WTC11 (cell line): ENCODE measurements around the gene SLC7A5. TPM values are rescaled to one million over a fixed set of nuclear protein-coding genes. Genes with fewer than 3 reads are reported as not detected.

Source experiments
- ATAC-seq: fragments of 200-7000 bp; cut with Tn5 transposase; 2 replicates; pipeline ENCODE4 v1.10.0; 2021; ENCODE audit warnings: mild to moderate bottlenecking, moderate library complexity
- CTCF ChIA-PET: fragments of 300-600 bp; sonication (Branson Sonifier 250); formaldehyde crosslinking; loops from one replicate; lab custom pipeline; 2021; ENCODE audit warnings: antibody characterized with exemption; lab: Charles Lee
- POLR2A ChIA-PET: fragments of 350-600 bp; sonication (Branson Sonifier 250); formaldehyde crosslinking; loops from one replicate; lab custom pipeline; 2021; ENCODE audit warnings: antibody characterized with exemption; lab: Charles Lee
- DNase-seq: peaks from one replicate; pipeline ENCODE4 v3.0.0; 2021; ENCODE audit warnings: low spot score
- H3K27ac Mint-ChIP-seq: 2 replicates; pipeline ENCODE4 v1.8.0; 2021; ENCODE audit warnings: mixed read lengths
- H3K27me3 Mint-ChIP-seq: 2 replicates; pipeline ENCODE4 v1.8.0; 2021; ENCODE audit warnings: low read depth, mild to moderate bottlenecking, moderate library complexity, mixed read lengths
- H3K36me3 Mint-ChIP-seq: 2 replicates; pipeline ENCODE4 v1.8.0; 2021; ENCODE audit warnings: mixed read lengths
- H3K4me1 Mint-ChIP-seq: 2 replicates; pipeline ENCODE4 v1.8.0; 2022; ENCODE audit warnings: mixed read lengths
- H3K4me3 Mint-ChIP-seq: 2 replicates; pipeline ENCODE4 v1.8.0; 2021; ENCODE audit warnings: mild to moderate bottlenecking, moderate library complexity, mixed read lengths
- H3K9me3 Mint-ChIP-seq: 2 replicates; pipeline ENCODE4 v1.8.0; 2021; ENCODE audit warnings: mixed read lengths
- CBFB ChIP-seq: sonication (generic); formaldehyde crosslinking; IDR thresholded peaks from 2 replicates; pipeline ENCODE4 v1.8.1; 2022; ENCODE audit warnings: mild to moderate bottlenecking, low read depth, missing genetic modification reagents
- CREM ChIP-seq: sonication (generic); formaldehyde crosslinking; IDR thresholded peaks from 2 replicates; pipeline ENCODE4 v1.8.1; 2022; ENCODE audit warnings: mild to moderate bottlenecking, missing genetic modification reagents, moderate library complexity
- FOXJ3 ChIP-seq: sonication (generic); formaldehyde crosslinking; IDR thresholded peaks from 2 replicates; pipeline ENCODE4 v1.9.0; 2021; ENCODE audit warnings: missing genetic modification reagents, mild to moderate bottlenecking, borderline replicate concordance
- FOXP1 ChIP-seq: sonication (generic); formaldehyde crosslinking; IDR thresholded peaks from 2 replicates; pipeline ENCODE4 v1.8.0; 2022; ENCODE audit warnings: missing genetic modification reagents, mild to moderate bottlenecking, moderate library complexity, borderline replicate concordance
- GABPB1 ChIP-seq: sonication (generic); formaldehyde crosslinking; IDR thresholded peaks from 2 replicates; pipeline ENCODE4 v1.8.1; 2023; ENCODE audit warnings: mild to moderate bottlenecking, missing genetic modification reagents
- GTF2I ChIP-seq: fragments of 250-450 bp; sonication (Bioruptor Pico); conservative IDR thresholded peaks from 2 replicates; pipeline ENCODE4 v1.4.0; 2021; ENCODE audit warnings: mild to moderate bottlenecking
- JAZF1 ChIP-seq: fragments of 250-450 bp; sonication (Bioruptor Pico); IDR thresholded peaks from 2 replicates; pipeline ENCODE4 v1.9.0; 2021; ENCODE audit warnings: moderate library complexity, mild to moderate bottlenecking, inconsistent platforms
- KAT7 ChIP-seq: sonication (generic); formaldehyde crosslinking; IDR thresholded peaks from 2 replicates; pipeline ENCODE4 v1.8.1; 2023; ENCODE audit warnings: missing genetic modification reagents, mild to moderate bottlenecking, borderline replicate concordance
- NFE2L1 ChIP-seq: sonication (generic); formaldehyde crosslinking; IDR thresholded peaks from 2 replicates; pipeline ENCODE4 v1.8.1; 2023; ENCODE audit warnings: missing genetic modification reagents
- NR2C2 ChIP-seq: sonication (generic); formaldehyde crosslinking; IDR thresholded peaks from 2 replicates; pipeline ENCODE4 v1.8.0; 2022; ENCODE audit warnings: mild to moderate bottlenecking, missing genetic modification reagents
- PRRX2 ChIP-seq: fragments of 250-450 bp; sonication (Bioruptor Pico); IDR thresholded peaks from 2 replicates; pipeline ENCODE4 v1.8.0; 2021; ENCODE audit warnings: mild to moderate bottlenecking
- RORB ChIP-seq: fragments of 250-450 bp; sonication (Bioruptor Pico); IDR thresholded peaks from 2 replicates; pipeline ENCODE4 v1.9.0; 2021; ENCODE audit warnings: mild to moderate bottlenecking
- SOX15 ChIP-seq: fragments of 250-450 bp; sonication (Bioruptor Pico); IDR thresholded peaks from 2 replicates; pipeline ENCODE4 v1.9.0; 2021; ENCODE audit warnings: mild to moderate bottlenecking
- ZNF263 ChIP-seq: sonication (generic); formaldehyde crosslinking; IDR thresholded peaks from 2 replicates; pipeline ENCODE4 v1.8.1; 2022; ENCODE audit warnings: low read depth, mild to moderate bottlenecking, moderate library complexity, missing genetic modification reagents
- total RNA-seq: library from RNA; stranded (reverse); gene quantifications from 3 replicates; pipeline ENCODE4 v1.2.3, GENCODE V29; 2021
- TF ChIP-seq, protein P1 (sequence below): sonication (generic); formaldehyde crosslinking; IDR thresholded peaks from 2 replicates; pipeline ENCODE4 v1.8.0; 2023; ENCODE audit warnings: missing genetic modification reagents
- TF ChIP-seq, protein P2 (sequence below): sonication (generic); formaldehyde crosslinking; IDR thresholded peaks from 2 replicates; pipeline ENCODE4 v1.8.1; 2023; ENCODE audit warnings: mild to moderate bottlenecking, missing genetic modification reagents, moderate library complexity
- TF ChIP-seq, protein P3 (sequence below): fragments of 250-450 bp; sonication (Bioruptor Pico); IDR thresholded peaks from 2 replicates; pipeline ENCODE4 v1.9.0; 2021; ENCODE audit warnings: mild to moderate bottlenecking
- TF ChIP-seq, protein P4 (sequence below): sonication (generic); formaldehyde crosslinking; IDR thresholded peaks from 2 replicates; pipeline ENCODE4 v1.8.0; 2022; ENCODE audit warnings: missing genetic modification reagents
- TF ChIP-seq, protein P5 (sequence below): sonication (generic); formaldehyde crosslinking; IDR thresholded peaks from 2 replicates; pipeline ENCODE4 v1.8.1; 2022; ENCODE audit warnings: low read depth, missing genetic modification reagents, borderline replicate concordance
- TF ChIP-seq, protein P6 (sequence below): sonication (generic); formaldehyde crosslinking; IDR thresholded peaks from 2 replicates; pipeline ENCODE4 v1.8.0; 2022; ENCODE audit warnings: mild to moderate bottlenecking, missing genetic modification reagents
- TF ChIP-seq, protein P7 (sequence below): sonication (generic); formaldehyde crosslinking; IDR thresholded peaks from 2 replicates; pipeline ENCODE4 v1.8.1; 2023; ENCODE audit warnings: mild to moderate bottlenecking, missing genetic modification reagents, borderline replicate concordance

SLC7A5 gene
- total RNA-seq, 1 experiment from 2014 or later: 197 TPM

DNA sequence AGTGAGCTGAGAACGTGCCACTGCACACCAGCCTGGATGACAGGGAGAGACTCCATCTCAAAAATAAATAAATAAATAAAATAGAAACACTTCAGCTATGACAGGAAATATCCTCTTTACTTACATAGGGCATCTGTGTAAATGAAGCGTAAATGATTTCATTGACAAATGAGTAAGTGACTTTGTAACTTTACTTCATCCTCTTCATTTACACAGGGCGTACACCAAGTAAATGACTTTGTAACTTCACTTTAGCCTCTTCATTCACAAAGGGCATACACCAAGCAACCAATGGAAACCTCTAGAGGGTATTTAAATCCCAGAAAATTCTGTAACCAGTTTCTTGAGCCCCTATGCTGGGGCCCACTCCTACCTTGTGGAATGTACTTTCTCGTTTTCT lies 87.3 kb downstream of the SLC7A5 start (continued):
- TF ChIP-seq, protein P1, sequence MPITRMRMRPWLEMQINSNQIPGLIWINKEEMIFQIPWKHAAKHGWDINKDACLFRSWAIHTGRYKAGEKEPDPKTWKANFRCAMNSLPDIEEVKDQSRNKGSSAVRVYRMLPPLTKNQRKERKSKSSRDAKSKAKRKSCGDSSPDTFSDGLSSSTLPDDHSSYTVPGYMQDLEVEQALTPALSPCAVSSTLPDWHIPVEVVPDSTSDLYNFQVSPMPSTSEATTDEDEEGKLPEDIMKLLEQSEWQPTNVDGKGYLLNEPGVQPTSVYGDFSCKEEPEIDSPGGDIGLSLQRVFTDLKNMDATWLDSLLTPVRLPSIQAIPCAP (CRISPR knock-in tag): no peak
- TF ChIP-seq RORB: no peak
- TF ChIP-seq GABPB1 (CRISPR knock-in tag): no peak
- TF ChIP-seq, protein P2, sequence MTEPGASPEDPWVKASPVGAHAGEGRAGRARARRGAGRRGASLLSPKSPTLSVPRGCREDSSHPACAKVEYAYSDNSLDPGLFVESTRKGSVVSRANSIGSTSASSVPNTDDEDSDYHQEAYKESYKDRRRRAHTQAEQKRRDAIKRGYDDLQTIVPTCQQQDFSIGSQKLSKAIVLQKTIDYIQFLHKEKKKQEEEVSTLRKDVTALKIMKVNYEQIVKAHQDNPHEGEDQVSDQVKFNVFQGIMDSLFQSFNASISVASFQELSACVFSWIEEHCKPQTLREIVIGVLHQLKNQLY (CRISPR knock-in tag): no peak
- TF ChIP-seq FOXJ3 (CRISPR knock-in tag): no peak
- TF ChIP-seq, protein P3, sequence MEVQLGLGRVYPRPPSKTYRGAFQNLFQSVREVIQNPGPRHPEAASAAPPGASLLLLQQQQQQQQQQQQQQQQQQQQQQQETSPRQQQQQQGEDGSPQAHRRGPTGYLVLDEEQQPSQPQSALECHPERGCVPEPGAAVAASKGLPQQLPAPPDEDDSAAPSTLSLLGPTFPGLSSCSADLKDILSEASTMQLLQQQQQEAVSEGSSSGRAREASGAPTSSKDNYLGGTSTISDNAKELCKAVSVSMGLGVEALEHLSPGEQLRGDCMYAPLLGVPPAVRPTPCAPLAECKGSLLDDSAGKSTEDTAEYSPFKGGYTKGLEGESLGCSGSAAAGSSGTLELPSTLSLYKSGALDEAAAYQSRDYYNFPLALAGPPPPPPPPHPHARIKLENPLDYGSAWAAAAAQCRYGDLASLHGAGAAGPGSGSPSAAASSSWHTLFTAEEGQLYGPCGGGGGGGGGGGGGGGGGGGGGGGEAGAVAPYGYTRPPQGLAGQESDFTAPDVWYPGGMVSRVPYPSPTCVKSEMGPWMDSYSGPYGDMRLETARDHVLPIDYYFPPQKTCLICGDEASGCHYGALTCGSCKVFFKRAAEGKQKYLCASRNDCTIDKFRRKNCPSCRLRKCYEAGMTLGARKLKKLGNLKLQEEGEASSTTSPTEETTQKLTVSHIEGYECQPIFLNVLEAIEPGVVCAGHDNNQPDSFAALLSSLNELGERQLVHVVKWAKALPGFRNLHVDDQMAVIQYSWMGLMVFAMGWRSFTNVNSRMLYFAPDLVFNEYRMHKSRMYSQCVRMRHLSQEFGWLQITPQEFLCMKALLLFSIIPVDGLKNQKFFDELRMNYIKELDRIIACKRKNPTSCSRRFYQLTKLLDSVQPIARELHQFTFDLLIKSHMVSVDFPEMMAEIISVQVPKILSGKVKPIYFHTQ: no peak
- TF ChIP-seq, all 79 proteins: peak for 0

DNA sequence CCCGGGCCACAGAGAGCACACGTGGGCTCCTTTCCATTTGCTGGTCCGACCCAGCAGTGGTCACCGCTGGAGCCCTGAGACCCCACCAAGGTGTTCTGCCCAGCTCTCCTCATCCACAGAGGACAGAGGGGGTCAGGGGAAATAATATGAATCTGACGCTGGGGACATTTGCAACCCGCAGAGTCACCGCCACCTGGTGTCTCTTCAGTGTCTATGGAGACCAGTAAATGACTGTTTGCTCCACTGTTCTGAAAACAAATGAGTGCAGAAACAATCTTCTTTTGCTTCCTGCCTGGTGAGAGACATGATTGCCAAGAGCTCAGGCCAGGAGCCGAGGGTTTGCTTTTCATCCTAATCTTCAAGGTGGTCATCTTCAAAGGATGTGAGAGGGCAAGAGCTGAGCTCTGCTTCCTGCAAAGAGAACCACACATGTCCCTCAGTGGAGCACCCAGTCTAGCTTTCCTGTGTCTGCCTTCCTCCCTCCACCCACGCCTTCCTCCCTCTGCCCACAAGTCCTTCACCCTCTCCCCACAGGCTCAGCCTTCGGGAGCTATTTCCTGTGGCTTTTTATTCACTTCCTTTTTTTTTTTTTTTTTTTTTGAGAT lies 88.8 kb downstream of the SLC7A5 start:
- DNase-seq: no peak
- Mint-ChIP-seq H3K4me1 (peaks cover 14% of the 10 kb centered on the region), H3K36me3 (no peaks in the 10 kb centered on the region), H3K9me3 (no peaks in the 10 kb centered on the region), H3K27ac (no peak overlapping the region), H3K27me3 (peaks cover 3% of the 10 kb centered on the region), H3K4me3 (no peak overlapping the region)
- no peak for ATAC-seq
- CTCF ChIA-PET: interaction anchor here (0.5 to 5.2 kb wide), 10 partner anchors 10 to 145 kb away, joined by 3 to 192 read pairs (median 16); partner anchors contain the start of gene SLC7A5
- POLR2A ChIA-PET: interaction anchor here (0.7 to 2.3 kb wide), 4 partner anchors 15 to 1805 kb away, joined by 4 to 45 read pairs (median 4); partner anchors contain the start of genes KLHDC4 and SLC7A5
- TF ChIP-seq PRRX2 (CRISPR knock-in tag) (no peak), FOXP1 (no peak), CBFB (no peak), ZNF263 (CRISPR knock-in tag) (no peak), CREM (CRISPR knock-in tag) (no peak), JAZF1 (CRISPR knock-in tag) (no peak), SOX15 (CRISPR knock-in tag) (no peak), NR2C2 (CRISPR knock-in tag) (no peak), NFE2L1 (no peak), GTF2I (CRISPR knock-in tag) (no peak), KAT7 (CRISPR knock-in tag) (no peak)
- TF ChIP-seq, protein P4, sequence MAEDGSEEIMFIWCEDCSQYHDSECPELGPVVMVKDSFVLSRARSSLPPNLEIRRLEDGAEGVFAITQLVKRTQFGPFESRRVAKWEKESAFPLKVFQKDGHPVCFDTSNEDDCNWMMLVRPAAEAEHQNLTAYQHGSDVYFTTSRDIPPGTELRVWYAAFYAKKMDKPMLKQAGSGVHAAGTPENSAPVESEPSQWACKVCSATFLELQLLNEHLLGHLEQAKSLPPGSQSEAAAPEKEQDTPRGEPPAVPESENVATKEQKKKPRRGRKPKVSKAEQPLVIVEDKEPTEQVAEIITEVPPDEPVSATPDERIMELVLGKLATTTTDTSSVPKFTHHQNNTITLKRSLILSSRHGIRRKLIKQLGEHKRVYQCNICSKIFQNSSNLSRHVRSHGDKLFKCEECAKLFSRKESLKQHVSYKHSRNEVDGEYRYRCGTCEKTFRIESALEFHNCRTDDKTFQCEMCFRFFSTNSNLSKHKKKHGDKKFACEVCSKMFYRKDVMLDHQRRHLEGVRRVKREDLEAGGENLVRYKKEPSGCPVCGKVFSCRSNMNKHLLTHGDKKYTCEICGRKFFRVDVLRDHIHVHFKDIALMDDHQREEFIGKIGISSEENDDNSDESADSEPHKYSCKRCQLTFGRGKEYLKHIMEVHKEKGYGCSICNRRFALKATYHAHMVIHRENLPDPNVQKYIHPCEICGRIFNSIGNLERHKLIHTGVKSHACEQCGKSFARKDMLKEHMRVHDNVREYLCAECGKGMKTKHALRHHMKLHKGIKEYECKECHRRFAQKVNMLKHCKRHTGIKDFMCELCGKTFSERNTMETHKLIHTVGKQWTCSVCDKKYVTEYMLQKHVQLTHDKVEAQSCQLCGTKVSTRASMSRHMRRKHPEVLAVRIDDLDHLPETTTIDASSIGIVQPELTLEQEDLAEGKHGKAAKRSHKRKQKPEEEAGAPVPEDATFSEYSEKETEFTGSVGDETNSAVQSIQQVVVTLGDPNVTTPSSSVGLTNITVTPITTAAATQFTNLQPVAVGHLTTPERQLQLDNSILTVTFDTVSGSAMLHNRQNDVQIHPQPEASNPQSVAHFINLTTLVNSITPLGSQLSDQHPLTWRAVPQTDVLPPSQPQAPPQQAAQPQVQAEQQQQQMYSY: no peak
- TF ChIP-seq, protein P2 (CRISPR knock-in tag): no peak
- TF ChIP-seq, protein P5, sequence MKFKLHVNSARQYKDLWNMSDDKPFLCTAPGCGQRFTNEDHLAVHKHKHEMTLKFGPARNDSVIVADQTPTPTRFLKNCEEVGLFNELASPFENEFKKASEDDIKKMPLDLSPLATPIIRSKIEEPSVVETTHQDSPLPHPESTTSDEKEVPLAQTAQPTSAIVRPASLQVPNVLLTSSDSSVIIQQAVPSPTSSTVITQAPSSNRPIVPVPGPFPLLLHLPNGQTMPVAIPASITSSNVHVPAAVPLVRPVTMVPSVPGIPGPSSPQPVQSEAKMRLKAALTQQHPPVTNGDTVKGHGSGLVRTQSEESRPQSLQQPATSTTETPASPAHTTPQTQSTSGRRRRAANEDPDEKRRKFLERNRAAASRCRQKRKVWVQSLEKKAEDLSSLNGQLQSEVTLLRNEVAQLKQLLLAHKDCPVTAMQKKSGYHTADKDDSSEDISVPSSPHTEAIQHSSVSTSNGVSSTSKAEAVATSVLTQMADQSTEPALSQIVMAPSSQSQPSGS (CRISPR knock-in tag): no peak
- TF ChIP-seq, protein P6, sequence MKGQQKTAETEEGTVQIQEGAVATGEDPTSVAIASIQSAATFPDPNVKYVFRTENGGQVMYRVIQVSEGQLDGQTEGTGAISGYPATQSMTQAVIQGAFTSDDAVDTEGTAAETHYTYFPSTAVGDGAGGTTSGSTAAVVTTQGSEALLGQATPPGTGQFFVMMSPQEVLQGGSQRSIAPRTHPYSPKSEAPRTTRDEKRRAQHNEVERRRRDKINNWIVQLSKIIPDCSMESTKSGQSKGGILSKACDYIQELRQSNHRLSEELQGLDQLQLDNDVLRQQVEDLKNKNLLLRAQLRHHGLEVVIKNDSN (CRISPR knock-in tag): no peak
- TF ChIP-seq, protein P7, sequence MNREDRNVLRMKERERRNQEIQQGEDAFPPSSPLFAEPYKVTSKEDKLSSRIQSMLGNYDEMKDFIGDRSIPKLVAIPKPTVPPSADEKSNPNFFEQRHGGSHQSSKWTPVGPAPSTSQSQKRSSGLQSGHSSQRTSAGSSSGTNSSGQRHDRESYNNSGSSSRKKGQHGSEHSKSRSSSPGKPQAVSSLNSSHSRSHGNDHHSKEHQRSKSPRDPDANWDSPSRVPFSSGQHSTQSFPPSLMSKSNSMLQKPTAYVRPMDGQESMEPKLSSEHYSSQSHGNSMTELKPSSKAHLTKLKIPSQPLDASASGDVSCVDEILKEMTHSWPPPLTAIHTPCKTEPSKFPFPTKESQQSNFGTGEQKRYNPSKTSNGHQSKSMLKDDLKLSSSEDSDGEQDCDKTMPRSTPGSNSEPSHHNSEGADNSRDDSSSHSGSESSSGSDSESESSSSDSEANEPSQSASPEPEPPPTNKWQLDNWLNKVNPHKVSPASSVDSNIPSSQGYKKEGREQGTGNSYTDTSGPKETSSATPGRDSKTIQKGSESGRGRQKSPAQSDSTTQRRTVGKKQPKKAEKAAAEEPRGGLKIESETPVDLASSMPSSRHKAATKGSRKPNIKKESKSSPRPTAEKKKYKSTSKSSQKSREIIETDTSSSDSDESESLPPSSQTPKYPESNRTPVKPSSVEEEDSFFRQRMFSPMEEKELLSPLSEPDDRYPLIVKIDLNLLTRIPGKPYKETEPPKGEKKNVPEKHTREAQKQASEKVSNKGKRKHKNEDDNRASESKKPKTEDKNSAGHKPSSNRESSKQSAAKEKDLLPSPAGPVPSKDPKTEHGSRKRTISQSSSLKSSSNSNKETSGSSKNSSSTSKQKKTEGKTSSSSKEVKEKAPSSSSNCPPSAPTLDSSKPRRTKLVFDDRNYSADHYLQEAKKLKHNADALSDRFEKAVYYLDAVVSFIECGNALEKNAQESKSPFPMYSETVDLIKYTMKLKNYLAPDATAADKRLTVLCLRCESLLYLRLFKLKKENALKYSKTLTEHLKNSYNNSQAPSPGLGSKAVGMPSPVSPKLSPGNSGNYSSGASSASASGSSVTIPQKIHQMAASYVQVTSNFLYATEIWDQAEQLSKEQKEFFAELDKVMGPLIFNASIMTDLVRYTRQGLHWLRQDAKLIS (CRISPR knock-in tag): no peak
